GM12873 (cell line): ENCODE results near the gene CGREF1.

Source experiments
- TF ChIP-seq, protein P1 (sequence below): IDR thresholded peaks from 2 replicates; pipeline ENCODE4 v1.5.1; 2012; ENCODE audit warnings: low read depth, mild to moderate bottlenecking, moderate library complexity, low read length, control low read depth; ENCODE audit not compliant: insufficient read depth; ENCODE audit errors: missing control alignments

CGREF1 gene

DNA sequence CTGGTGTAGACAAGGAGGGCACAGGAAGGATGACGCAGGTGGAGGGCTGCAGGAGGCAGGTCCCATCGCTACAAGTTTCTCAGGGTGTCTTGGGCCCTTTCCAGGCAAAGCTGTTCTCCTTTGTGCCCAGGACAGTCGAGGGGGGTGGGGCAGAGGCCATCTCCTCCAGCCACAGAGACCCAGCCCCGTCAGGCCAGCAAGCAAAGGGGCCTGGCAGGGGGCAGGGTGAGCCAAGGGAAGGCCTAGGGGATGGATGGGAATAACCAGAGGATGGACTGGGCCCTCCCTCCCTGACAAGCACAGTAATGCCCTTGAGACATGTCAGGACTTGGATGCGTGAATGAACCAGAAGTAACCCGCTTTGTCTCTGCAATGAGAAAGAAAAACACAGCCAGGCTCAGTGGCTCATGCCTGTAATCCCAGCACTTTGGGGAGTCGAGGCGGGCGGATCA lies 36.2 kb upstream of the CGREF1 start:
- TF ChIP-seq, protein P1, sequence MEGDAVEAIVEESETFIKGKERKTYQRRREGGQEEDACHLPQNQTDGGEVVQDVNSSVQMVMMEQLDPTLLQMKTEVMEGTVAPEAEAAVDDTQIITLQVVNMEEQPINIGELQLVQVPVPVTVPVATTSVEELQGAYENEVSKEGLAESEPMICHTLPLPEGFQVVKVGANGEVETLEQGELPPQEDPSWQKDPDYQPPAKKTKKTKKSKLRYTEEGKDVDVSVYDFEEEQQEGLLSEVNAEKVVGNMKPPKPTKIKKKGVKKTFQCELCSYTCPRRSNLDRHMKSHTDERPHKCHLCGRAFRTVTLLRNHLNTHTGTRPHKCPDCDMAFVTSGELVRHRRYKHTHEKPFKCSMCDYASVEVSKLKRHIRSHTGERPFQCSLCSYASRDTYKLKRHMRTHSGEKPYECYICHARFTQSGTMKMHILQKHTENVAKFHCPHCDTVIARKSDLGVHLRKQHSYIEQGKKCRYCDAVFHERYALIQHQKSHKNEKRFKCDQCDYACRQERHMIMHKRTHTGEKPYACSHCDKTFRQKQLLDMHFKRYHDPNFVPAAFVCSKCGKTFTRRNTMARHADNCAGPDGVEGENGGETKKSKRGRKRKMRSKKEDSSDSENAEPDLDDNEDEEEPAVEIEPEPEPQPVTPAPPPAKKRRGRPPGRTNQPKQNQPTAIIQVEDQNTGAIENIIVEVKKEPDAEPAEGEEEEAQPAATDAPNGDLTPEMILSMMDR: no peak

DNA sequence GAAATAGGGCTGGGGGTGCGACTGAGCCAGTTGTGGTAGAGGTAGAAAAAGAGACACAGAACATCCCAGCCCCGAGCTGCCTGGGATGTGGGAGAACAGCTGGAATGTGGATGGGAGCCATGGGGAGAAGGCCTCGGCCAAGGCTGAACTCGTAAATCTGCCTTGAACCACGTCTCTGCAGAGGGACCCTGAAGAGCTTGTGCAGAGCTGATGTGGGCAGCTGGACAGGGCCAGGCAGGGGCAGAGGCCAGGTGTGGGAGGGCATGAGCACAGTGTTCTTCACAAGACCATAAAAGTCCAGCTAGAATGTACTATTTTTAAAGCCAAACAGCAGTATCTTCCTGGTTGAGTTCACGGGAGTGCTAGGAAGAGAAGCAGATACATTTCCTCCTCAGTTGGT lies 35.6 kb upstream of the CGREF1 start:
- TF ChIP-seq, protein P1: no peak

DNA sequence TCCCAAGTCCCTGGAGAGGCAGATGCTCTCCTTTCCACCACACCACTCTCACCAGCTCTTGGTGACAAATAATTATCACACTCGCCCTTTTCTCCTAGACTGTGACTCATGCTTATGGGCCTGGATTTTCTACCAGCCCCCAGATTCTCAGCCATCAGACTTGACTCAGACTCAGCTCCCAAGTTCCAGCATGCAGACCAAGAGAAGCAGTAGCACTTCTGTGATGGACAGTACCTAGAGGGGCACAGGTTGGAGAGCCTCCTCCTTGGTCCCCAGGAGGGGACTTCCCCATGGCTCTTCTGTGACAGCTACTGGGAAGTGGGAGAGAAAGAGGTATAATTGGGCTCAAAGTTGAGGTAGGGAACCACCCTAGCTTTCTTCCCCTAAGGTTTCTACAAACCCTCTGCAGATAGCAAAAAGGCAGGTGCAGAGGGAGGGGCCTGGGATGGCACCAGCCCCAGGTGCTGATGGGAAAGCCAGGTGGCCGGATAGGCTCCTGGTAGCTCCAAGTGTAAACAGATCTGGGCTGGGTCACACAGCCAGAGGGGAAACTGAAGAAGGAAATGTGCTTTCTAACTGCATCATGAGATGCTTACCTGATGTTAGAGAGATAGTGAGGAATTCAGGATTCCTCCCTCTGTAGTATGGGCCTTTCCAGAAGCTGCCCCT lies 34.0 kb upstream of the CGREF1 start:
- TF ChIP-seq, protein P1: no peak

DNA sequence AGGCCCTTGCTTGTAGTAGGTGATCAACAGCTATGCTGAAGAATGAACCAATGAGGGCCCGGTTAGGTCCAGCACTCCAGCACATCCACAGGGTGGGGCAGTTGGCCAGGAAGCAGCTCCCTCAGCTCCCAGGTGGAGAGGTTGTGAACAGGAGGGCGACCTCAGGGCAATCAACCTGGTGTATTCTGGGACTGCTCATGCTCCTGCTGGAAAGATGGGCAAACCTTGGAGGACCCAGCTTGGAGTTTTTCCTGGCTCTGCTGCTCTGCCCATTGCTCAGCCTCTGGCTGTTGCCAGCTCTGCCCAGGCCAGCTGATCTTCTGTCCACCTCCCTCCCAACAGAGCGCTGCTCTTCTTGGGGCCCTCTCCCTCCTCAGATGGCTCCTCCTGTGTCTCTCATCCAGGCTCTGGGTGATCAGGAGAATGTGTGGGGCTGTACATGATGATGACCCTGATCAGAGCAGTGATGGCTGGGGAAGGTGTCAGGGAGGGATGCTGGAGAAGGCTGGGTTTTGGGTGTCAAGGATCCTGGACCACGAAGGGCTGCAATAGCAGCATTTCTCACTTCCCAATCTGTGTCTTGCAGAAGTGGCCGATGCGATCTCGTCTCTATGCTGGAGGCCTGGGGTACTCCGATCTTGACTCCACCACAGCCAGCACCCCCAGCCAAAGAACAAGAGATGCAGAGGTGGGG lies 33.3 kb upstream of the CGREF1 start:
- TF ChIP-seq, protein P1: peak; percentile 3

DNA sequence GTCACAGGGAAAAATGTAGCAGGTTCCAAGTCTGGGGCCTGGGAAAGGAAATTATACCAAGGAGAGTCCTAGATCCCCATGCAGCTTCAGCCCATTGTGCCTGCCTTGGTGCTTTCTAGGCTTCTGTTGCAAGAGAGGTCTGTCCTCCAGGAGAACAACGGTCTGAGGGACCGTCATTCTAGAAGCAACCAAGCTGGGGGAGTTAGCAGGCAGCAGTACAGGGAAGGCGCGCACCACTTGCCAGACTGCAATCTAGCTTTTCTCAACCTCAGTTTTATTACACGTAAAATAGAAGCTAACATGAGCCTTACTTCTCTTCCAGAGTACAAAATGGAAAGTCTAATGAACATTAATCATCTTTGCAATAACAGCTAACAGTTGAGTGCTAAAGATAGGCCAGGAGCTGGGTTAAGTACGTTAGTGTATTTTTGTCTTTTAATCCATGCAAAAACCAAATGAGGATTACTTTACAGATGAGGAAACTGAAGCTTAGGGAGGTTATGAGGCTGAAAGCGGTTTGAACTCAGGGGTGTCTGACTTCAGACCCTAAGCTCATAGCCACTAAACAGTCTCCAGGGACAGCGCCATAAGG lies 31.8 kb upstream of the CGREF1 start:
- TF ChIP-seq, protein P1: no peak

DNA sequence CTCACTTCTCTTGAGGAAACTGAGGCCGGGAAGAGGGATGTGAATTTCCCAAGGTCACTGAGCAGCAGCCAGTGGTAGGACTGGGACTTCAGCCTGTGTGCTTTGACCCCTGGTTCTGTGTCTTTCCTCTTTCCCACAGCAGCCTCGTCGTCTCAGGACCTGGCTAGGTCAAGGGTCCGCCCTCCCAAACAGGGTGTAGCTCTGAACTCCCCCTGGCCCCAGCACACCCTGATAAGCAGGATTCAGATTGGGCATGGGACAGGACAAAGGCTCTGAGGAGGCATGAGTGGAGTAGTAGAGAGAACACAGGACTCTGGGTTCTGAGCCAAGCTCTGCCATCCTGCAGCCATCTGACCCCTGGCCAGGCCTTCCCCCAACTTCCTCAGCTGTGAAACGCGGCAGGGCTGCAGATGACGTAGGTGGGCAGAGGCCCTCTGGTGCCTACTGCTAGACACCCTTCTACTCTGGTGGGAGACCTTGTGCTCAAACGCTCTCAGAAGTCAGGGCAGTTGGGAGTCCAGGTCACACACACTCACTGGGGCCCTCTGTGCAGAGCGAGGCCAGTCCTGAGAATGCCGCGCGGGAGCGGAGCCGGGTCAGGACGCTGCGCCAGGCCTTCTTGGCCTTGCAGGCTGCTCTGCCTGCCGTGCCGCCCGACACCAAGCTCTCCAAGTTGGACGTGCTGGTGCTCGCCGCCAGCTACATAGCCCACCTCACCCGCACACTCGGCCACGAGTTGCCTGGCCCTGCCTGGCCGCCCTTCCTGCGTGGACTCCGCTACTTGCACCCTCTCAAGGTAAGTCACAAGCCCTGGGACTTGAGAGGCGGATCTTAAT lies 30.9 kb upstream of the CGREF1 start:
- TF ChIP-seq, protein P1: no peak
